ENCODE data around the gene SERTM1.

DNA sequence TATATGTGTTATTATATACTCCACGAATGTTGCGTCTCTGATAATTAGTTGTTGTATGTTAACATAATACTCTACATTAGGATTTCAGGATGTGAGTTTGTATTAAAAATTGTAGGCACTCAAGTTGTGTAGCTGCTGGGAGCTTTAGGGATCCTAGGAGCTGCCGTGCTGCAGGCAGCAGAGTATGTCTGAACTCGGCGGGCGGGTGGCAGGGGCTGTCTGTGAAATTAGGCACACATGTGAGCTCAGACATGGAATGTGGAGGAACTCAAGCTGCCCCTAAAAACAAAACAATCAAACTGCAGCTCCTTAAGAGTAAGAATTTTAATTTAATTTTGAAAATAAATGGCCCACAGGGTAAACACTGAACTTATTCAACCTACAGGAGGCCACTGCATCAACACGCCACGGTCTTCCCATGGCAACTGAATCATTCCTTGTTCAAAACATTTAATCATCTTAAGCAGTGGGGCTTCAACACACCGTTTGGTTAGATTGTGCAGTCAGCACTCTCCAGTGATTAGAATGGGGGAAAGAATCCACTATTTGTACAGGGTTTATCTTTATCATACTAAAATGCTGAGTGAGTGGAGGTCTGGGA lies 22.7 kb downstream of the SERTM1 start:
- TF ChIP-seq, protein P1, sequence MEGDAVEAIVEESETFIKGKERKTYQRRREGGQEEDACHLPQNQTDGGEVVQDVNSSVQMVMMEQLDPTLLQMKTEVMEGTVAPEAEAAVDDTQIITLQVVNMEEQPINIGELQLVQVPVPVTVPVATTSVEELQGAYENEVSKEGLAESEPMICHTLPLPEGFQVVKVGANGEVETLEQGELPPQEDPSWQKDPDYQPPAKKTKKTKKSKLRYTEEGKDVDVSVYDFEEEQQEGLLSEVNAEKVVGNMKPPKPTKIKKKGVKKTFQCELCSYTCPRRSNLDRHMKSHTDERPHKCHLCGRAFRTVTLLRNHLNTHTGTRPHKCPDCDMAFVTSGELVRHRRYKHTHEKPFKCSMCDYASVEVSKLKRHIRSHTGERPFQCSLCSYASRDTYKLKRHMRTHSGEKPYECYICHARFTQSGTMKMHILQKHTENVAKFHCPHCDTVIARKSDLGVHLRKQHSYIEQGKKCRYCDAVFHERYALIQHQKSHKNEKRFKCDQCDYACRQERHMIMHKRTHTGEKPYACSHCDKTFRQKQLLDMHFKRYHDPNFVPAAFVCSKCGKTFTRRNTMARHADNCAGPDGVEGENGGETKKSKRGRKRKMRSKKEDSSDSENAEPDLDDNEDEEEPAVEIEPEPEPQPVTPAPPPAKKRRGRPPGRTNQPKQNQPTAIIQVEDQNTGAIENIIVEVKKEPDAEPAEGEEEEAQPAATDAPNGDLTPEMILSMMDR (IDR thresholded peaks at IDR 0.05; ENCODE audit: low read length), result no peak
- no peak for TF ChIP-seq EZH2 (IDR thresholded peaks at IDR 0.05; ENCODE audit: borderline replicate concordance, low read length)

Measured in OCI-LY1 (cell line).